Upper lobe of left lung (tissue), 4 donors: ENCODE measurements around the gene IL17D.

Experiments used
- EP300 ChIP-seq, 4 donors: sonication (generic); formaldehyde crosslinking; IDR thresholded peaks; one replicate each; pipeline ENCODE4 v1.5.1; 2017; ENCODE audit warnings: antibody characterized with exemption in 4 of 4, control low read depth in 2 of 4
- TF ChIP-seq, protein P1 (sequence below), 6 experiments: fragments of 450-650 bp in 4 of 6; fragments of 200-600 bp in 2 of 6; sonication (generic) in 2 of 6; IDR thresholded peaks; one replicate each; pipeline ENCODE4 v1.5.1; 2016 to 2019; ENCODE audit warnings: antibody characterized with exemption in 6 of 6

DNA sequence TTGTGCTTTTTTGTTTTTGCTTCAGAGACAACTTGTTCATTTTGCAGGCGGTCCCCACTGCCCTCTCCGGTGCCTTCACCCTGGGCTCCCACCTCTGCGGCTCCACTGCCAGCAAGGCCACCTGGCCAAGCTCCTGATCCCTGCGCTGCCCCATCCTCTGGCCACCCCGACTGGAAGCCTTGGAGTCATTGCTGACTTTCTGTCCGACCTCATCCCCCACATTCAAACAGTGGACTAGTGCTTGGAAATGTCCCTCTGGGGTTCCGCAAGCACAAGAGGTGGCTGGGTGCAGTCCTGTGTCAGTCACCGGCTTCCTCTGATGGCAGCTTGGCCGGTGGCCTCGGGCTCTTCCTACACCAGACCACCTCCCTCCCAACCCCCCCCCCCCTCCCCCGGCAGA, 17.0 kb downstream of the IL17D start:
- no peak for TF ChIP-seq EP300 (IDR thresholded peaks at IDR 0.05)
- TF ChIP-seq, protein P1, sequence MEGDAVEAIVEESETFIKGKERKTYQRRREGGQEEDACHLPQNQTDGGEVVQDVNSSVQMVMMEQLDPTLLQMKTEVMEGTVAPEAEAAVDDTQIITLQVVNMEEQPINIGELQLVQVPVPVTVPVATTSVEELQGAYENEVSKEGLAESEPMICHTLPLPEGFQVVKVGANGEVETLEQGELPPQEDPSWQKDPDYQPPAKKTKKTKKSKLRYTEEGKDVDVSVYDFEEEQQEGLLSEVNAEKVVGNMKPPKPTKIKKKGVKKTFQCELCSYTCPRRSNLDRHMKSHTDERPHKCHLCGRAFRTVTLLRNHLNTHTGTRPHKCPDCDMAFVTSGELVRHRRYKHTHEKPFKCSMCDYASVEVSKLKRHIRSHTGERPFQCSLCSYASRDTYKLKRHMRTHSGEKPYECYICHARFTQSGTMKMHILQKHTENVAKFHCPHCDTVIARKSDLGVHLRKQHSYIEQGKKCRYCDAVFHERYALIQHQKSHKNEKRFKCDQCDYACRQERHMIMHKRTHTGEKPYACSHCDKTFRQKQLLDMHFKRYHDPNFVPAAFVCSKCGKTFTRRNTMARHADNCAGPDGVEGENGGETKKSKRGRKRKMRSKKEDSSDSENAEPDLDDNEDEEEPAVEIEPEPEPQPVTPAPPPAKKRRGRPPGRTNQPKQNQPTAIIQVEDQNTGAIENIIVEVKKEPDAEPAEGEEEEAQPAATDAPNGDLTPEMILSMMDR (IDR thresholded peaks at IDR 0.05) = no peak
